BJ (cell line): ENCODE measurements around the gene TRABD. TPM values are rescaled to one million over a fixed set of nuclear protein-coding genes. Genes with fewer than 3 reads are reported as not detected.

ENCODE experiments used
- CTCF ChIA-PET: fragments of 350-600 bp; formaldehyde crosslinking; extraction: SDS; loops from one replicate; lab custom pipeline; 2021; ENCODE audit warnings: antibody characterized with exemption, inconsistent platforms; lab: Yijun Ruan, JAX
- POLR2A ChIA-PET: fragments of 300-600 bp; sonication (Branson Sonifier 250); formaldehyde crosslinking; extraction: SDS; loops from one replicate; lab custom pipeline; 2021; ENCODE audit warnings: antibody characterized with exemption; lab: Charles Lee
- DNase-seq: peaks from one replicate; pipeline ENCODE4 v3.0.0-alpha.2; 2011; ENCODE audit warnings: low read depth
- H3K27me3 ChIP-seq: 2 replicates; pipeline ENCODE4 v1.6.0; 2011; ENCODE audit warnings: low read length; ENCODE audit not compliant: control insufficient read depth, insufficient read depth
- H3K36me3 ChIP-seq: 2 replicates; pipeline ENCODE4 v1.5.1; 2011; ENCODE audit warnings: low read length; ENCODE audit not compliant: control insufficient read depth, insufficient read depth
- H3K4me3 ChIP-seq: 2 replicates; pipeline ENCODE4 v1.5.1; 2011; ENCODE audit warnings: low read depth, mild to moderate bottlenecking, control low read depth, low read length
- CTCF ChIP-seq: IDR thresholded peaks from 2 replicates; pipeline ENCODE4 v1.5.1; 2011; ENCODE audit warnings: low read depth, mild to moderate bottlenecking, control low read depth, inconsistent platforms, low read length, moderate library complexity; ENCODE audit not compliant: insufficient read depth
- polyA plus RNA-seq: library from polyadenylated mRNA; depleted of rRNA; stranded (reverse); fragments of >200 nt; gene quantifications from 2 replicates; pipeline ENCODE4 v1.2.3, GENCODE V29; 2011

The TRABD gene
- polyA plus RNA-seq, 1 experiment: 31.5 TPM

- no peak for TF ChIP-seq CTCF
- H3K4me3 ChIP-seq: no peak overlapping the region
- no peak for DNase-seq
- peaks cover 65% of the 10 kb centered on the region for H3K36me3 ChIP-seq
- CTCF ChIA-PET: interaction anchor here (1.2 to 2.0 kb wide), 2 partner anchors 12 to 17 kb away, joined by 4 to 6 read pairs; no protein-coding TSS in a partner anchor
- no peaks in the 10 kb centered on the region for H3K27me3 ChIP-seq
- POLR2A ChIA-PET: interaction anchor here (0.6 kb wide), 1 partner anchor 11 kb away, joined by 4 read pairs; no protein-coding TSS in a partner anchor
These were observed 35.1 kb downstream of the TRABD start for GRCh38 chr22:50220603-50221409.

GRCh38 chr22:50221410-50222300 lies 35.9 kb downstream of the TRABD start:
- Histone ChIP-seq H3K4me3 (no peak overlapping the region), H3K27me3 (no peaks in the 10 kb centered on the region), H3K36me3 (peaks cover 63% of the 10 kb centered on the region)
- CTCF ChIA-PET: interaction anchor here (1.0 to 2.0 kb wide), 3 partner anchors 11 to 17 kb away, joined by 3 to 6 read pairs (median 4); no protein-coding TSS in a partner anchor
- POLR2A ChIA-PET: interaction anchor here (0.6 kb wide), 2 partner anchors 10 to 11 kb away, joined by 4 read pairs; no protein-coding TSS in a partner anchor
- TF ChIP-seq CTCF: no peak
- DNase-seq: no peak

- TF ChIP-seq CTCF: no peak
- ChIA-PET CTCF (interaction anchor here (1.0 to 1.3 kb wide), 2 partner anchors 12 to 16 kb away, joined by 3 to 4 read pairs; no protein-coding TSS in a partner anchor), POLR2A (no interaction called here)
- DNase-seq: no peak
- H3K27me3 ChIP-seq: no peaks in the 10 kb centered on the region
- no peak overlapping the region for H3K4me3 ChIP-seq
- peaks cover 57% of the 10 kb centered on the region for H3K36me3 ChIP-seq
These were observed 36.8 kb downstream of the TRABD start for GRCh38 chr22:50222508-50222907.

- H3K36me3 ChIP-seq: peaks cover 44% of the 10 kb centered on the region
- POLR2A ChIA-PET: no interaction called here
These were observed 38.4 kb downstream of the TRABD start for GRCh38 chr22:50224071-50224470.

More at GRCh38 chr22:50224071-50224470, 38.4 kb downstream of the TRABD start:
- no peak overlapping the region for H3K4me3 ChIP-seq
- H3K27me3 ChIP-seq: no peaks in the 10 kb centered on the region
- DNase-seq: no peak
- no peak for TF ChIP-seq CTCF
- CTCF ChIA-PET: interaction anchor here (1.1 to 1.4 kb wide), 3 partner anchors 8 to 17 kb away, joined by 3 to 5 read pairs (median 3); no protein-coding TSS in a partner anchor
